OCI-LY7 (cell line): ENCODE measurements around the gene SRC.

ENCODE experiments used
- CTCF ChIP-seq: fragments of 200-600 bp; sonication (generic); conservative IDR thresholded peaks from 2 replicates; pipeline ENCODE4 v1.5.1; 2014; ENCODE audit warnings: mild to moderate bottlenecking, antibody characterized with exemption, low read length, moderate library complexity, mixed read lengths
- EZH2phosphoT487 ChIP-seq: fragments of 200-600 bp; sonication (generic); IDR thresholded peaks from 2 replicates; pipeline ENCODE4 v1.6.1; 2018; ENCODE audit warnings: low read depth, borderline replicate concordance, mild to moderate bottlenecking, mixed run types, antibody characterized with exemption, low read length, moderate library complexity, mixed read lengths

DNA sequence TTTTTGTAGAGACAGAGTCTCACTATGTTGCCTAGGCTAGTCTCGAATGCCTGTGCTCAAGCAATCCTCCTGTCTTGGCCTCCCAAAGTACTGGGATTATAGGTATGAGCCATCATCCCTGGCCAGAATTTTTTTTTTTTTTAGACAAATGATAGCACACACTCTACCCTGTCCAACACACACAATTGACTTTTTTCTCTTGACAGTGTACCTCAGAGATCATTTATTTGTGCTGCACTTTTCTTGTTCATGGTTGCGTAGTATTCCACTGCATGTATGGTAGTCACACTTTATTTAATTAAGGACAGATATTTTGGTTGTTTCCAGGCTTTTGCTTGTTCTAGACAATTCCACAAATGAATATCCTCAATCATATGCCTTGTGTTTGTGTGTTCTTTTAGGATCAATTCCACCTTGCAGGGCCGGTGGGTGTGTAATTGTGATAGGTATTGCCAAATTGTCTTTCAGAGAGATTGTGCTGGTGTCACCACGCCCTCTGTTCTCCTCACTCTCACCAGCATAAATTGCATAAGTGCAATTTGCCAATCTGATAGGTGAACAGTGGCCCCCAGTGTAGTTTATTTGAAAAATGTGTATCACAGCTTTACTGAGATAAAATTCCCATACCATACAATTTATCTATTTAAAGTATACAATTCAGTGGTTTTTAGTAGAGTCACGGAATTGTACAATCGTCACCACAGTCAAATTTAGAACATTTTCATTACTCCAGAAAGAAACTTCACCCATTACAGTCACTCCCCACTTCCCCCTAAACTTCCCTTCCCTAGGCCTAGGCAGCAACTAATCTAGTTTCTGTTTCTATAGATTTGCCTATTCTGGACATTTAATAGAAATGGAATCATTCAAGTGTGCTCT, 20.1 kb downstream of the SRC start:
- TF ChIP-seq CTCF (no peak), EZH2phosphoT487 (no peak)
